ENCODE data around the gene EIF3A.

DNA sequence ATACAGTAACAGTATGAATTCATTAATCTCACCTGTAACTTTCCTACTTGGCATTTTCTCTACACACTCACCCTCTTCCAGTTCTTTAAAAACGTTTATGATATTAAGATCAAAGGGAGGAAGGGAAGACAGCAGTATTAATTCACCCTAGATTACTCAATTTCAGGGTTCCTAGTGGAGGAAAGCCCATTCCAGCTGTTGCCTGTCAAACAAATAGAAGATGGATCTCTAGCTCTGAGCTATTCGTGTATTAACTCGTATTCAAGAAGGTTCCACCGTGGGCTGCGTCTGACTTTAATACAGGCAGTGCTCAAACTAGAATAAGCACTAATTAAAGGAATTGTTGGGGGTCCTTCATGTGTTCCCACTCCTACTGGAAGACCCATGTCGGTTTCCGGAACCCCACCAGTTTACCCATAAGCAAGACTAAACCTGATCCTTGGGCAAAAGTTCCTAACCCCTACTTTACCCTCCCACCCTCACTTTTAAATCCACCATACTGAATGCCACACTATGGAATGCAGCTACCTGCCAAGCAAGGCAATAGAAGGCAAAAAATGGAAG, 49.0 kb downstream of the EIF3A start:
- TF ChIP-seq, protein P1, sequence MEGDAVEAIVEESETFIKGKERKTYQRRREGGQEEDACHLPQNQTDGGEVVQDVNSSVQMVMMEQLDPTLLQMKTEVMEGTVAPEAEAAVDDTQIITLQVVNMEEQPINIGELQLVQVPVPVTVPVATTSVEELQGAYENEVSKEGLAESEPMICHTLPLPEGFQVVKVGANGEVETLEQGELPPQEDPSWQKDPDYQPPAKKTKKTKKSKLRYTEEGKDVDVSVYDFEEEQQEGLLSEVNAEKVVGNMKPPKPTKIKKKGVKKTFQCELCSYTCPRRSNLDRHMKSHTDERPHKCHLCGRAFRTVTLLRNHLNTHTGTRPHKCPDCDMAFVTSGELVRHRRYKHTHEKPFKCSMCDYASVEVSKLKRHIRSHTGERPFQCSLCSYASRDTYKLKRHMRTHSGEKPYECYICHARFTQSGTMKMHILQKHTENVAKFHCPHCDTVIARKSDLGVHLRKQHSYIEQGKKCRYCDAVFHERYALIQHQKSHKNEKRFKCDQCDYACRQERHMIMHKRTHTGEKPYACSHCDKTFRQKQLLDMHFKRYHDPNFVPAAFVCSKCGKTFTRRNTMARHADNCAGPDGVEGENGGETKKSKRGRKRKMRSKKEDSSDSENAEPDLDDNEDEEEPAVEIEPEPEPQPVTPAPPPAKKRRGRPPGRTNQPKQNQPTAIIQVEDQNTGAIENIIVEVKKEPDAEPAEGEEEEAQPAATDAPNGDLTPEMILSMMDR (IDR thresholded peaks at IDR 0.05), result no peak
- no peak for TF ChIP-seq POLR2AphosphoS5 (IDR thresholded peaks at IDR 0.05)

All from prostate gland (tissue), 2 donors.